ENCODE data around the gene RSPRY1. TPM values are rescaled to one million over a fixed set of nuclear protein-coding genes. Genes with fewer than 3 reads are reported as not detected.

RSPRY1 gene
- total and polyA plus RNA-seq, 2 of the 4 experiments (the other 2 are of a cell fraction), result 25.2 to 62.2 TPM

DNA sequence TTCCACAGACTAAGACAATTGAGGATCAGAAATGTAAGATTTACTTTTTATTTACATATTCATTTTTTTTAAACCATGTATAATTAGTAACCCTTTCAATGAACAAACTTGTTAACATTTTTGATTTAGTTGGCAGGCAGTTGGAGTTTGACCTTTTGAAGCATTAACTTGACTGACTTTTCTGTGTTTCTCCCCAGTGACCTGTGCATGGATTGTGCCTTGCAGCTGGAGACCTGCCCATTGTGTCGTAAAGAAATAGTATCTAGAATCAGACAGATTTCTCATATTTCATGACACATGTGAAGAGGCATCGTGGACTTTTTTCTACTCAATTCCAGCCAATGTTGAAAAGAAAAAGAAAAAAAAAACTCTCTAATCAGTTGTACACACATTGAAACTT, 52.6 kb downstream of the RSPRY1 start:
- Histone ChIP-seq H3K56ac (ENCODE audit: extremely low read depth, insufficient read depth, low read length) (no peak overlapping the region), H2AK9ac (replicated peaks; ENCODE audit: low read depth, low read length, poor library complexity) (no peak overlapping the region), H3K9me3 (ENCODE audit: control insufficient read depth, insufficient read depth, low read length) (no peaks in the 10 kb centered on the region), H3K4me3 (ENCODE audit: insufficient read depth, low read depth, low read length) (no peak overlapping the region), H3K27me3 (ENCODE audit: control insufficient read depth, insufficient read depth, low read length) (no peaks in the 10 kb centered on the region), H2BK5ac (ENCODE audit: low read depth, low read length, poor library complexity, severe bottlenecking) (no peak overlapping the region), H3K9ac (ENCODE audit: low read depth, low read length) (no peak overlapping the region), H4K8ac (ENCODE audit: low read depth in 2 of 2, low read length in 2 of 2) (no peak overlapping the region), H3K9me1 (ENCODE audit: insufficient read depth, low read length) (peaks cover 5% of the 10 kb centered on the region), H3K4ac (ENCODE audit: low read depth, low read length) (no peak overlapping the region), H3K18ac (ENCODE audit: low read depth, low read length) (no peak overlapping the region), H2BK20ac (ENCODE audit: low read depth, low read length) (no peak overlapping the region), H3K27ac (ENCODE audit: insufficient read depth, low read length) (no peak overlapping the region), H2AK5ac (ENCODE audit: low read depth, low read length) (no peak overlapping the region), H3K36me3 (ENCODE audit: control insufficient read depth, insufficient read depth, low read length) (peaks cover 10% of the 10 kb centered on the region), H3K79me1 (ENCODE audit: low read depth in 1 of 2, low read length in 2 of 2) (peaks cover 0 to 4% of the 10 kb centered on the region in 2 experiments; a peak in 1 of 4 replicates), H2BK15ac (ENCODE audit: low read depth, low read length) (no peak overlapping the region), H2BK120ac (ENCODE audit: low read depth, low read length) (no peak overlapping the region), H3K4me2 (ENCODE audit: low read depth, low read length) (no peak overlapping the region), H3K4me1 (ENCODE audit: control insufficient read depth, insufficient read depth, low read length) (peaks cover 6% of the 10 kb centered on the region), H4K20me1 (ENCODE audit: insufficient read depth, low read length) (no peaks in the 10 kb centered on the region), H4K91ac (ENCODE audit: insufficient read depth, low read depth, low read length) (no peak overlapping the region), H3K14ac (replicated peaks; ENCODE audit: low read depth, low read length) (no peak overlapping the region), H2AFZ (replicated peaks; ENCODE audit: low read length, poor library complexity) (no peak overlapping the region), H4K5ac (ENCODE audit: low read depth, low read length) (no peak overlapping the region), H3K23ac (ENCODE audit: low read depth, low read length) (no peak overlapping the region)
- no peak for TF ChIP-seq CHD1 (IDR thresholded peaks at IDR 0.05; ENCODE audit: low read depth, low read length)
- no peak for TF ChIP-seq POLR2A (IDR thresholded peaks at IDR 0.05; ENCODE audit: low read depth, low read length)
- TF ChIP-seq MXI1 (IDR thresholded peaks at IDR 0.05; ENCODE audit: borderline replicate concordance, low read depth, low read length), result no peak
- no peak for TF ChIP-seq MAFK (IDR thresholded peaks at IDR 0.05; ENCODE audit: low read depth, low read length)
- TF ChIP-seq RAD21 (IDR thresholded peaks at IDR 0.05; ENCODE audit: low read length), result no peak
- TF ChIP-seq, protein P1, sequence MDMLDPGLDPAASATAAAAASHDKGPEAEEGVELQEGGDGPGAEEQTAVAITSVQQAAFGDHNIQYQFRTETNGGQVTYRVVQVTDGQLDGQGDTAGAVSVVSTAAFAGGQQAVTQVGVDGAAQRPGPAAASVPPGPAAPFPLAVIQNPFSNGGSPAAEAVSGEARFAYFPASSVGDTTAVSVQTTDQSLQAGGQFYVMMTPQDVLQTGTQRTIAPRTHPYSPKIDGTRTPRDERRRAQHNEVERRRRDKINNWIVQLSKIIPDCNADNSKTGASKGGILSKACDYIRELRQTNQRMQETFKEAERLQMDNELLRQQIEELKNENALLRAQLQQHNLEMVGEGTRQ (IDR thresholded peaks at IDR 0.05; ENCODE audit: low read depth, low read length), result no peak
- TF ChIP-seq FOS (IDR thresholded peaks at IDR 0.05; ENCODE audit: low read depth, low read length), result no peak
- TF ChIP-seq MAZ (IDR thresholded peaks at IDR 0.05; ENCODE audit: borderline replicate concordance, low read depth, low read length), result no peak
- no peak for TF ChIP-seq BHLHE40 (IDR thresholded peaks at IDR 0.05; ENCODE audit: low read depth, low read length)
- no peak for TF ChIP-seq RCOR1 (IDR thresholded peaks at IDR 0.05; ENCODE audit: insufficient replicate concordance, low read length)
- no peak for TF ChIP-seq SMC3 (IDR thresholded peaks at IDR 0.05; ENCODE audit: low read depth, low read length)
- TF ChIP-seq, protein P2, sequence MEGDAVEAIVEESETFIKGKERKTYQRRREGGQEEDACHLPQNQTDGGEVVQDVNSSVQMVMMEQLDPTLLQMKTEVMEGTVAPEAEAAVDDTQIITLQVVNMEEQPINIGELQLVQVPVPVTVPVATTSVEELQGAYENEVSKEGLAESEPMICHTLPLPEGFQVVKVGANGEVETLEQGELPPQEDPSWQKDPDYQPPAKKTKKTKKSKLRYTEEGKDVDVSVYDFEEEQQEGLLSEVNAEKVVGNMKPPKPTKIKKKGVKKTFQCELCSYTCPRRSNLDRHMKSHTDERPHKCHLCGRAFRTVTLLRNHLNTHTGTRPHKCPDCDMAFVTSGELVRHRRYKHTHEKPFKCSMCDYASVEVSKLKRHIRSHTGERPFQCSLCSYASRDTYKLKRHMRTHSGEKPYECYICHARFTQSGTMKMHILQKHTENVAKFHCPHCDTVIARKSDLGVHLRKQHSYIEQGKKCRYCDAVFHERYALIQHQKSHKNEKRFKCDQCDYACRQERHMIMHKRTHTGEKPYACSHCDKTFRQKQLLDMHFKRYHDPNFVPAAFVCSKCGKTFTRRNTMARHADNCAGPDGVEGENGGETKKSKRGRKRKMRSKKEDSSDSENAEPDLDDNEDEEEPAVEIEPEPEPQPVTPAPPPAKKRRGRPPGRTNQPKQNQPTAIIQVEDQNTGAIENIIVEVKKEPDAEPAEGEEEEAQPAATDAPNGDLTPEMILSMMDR (conservative IDR thresholded peaks at IDR 0.05; ENCODE audit: low read depth, low read length), result no peak
- TF ChIP-seq RFX5 (IDR thresholded peaks at IDR 0.05; ENCODE audit: low read depth, low read length), result no peak
- TF ChIP-seq CEBPB (IDR thresholded peaks at IDR 0.05; ENCODE audit: low read depth, low read length), result no peak
- TF ChIP-seq, protein P3, sequence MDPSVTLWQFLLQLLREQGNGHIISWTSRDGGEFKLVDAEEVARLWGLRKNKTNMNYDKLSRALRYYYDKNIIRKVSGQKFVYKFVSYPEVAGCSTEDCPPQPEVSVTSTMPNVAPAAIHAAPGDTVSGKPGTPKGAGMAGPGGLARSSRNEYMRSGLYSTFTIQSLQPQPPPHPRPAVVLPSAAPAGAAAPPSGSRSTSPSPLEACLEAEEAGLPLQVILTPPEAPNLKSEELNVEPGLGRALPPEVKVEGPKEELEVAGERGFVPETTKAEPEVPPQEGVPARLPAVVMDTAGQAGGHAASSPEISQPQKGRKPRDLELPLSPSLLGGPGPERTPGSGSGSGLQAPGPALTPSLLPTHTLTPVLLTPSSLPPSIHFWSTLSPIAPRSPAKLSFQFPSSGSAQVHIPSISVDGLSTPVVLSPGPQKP (IDR thresholded peaks at IDR 0.05; ENCODE audit: borderline replicate concordance, low read depth, low read length), result no peak
- no peak for TF ChIP-seq NFE2L2 (IDR thresholded peaks at IDR 0.05; ENCODE audit: low read depth, low read length)
- no peak for ATAC-seq (ENCODE audit: low read depth)
- BruUV-seq (replicated peaks), result no TSS peak
- no peak for DNase-seq
- no CpG with 5 or more reads among the region's 2 CpGs for WGBS, 2 experiments (ENCODE audit: extremely low coverage in 2 of 2, insufficient read length in 1 of 2)
- POLR2A ChIA-PET (ENCODE audit: unreplicated experiment), result no interaction called here
- in situ Hi-C loops (cut with MboI; ENCODE audit: low sequenced_read_pairs) (no loop called here), dilution Hi-C loops (cut with HindIII; ENCODE audit: low sequenced_read_pairs, unreplicated experiment) (no loop called here), intact Hi-C loops (cut with micrococcal nuclease) (no loop called here)
- CTCF ChIA-PET, result no interaction called here
